ENCODE data around the gene S100A3. TPM values are rescaled to one million over a fixed set of nuclear protein-coding genes. Genes with fewer than 3 reads are reported as not detected.
A peak's percentile ranks its signal among the peaks of the same experiment; 100 is the strongest.

Gene S100A3
- polyA plus RNA-seq, 2 of the 4 experiments (the other 2 are of a cell fraction): 25.0 to 74.0 TPM

GRCh38 chr1:153536012-153536670, 12.9 kb downstream of the S100A3 start (continued):
- TF ChIP-seq HOXB5 (CRISPR knock-in tag; IDR thresholded peaks at IDR 0.05) (peak; percentile 70; the same call in 1 of the 2 replicates), SMC3 (IDR thresholded peaks at IDR 0.05) (no peak), BHLHE40 (IDR thresholded peaks at IDR 0.05; ENCODE audit: low read depth, low read length) (peak; percentile 56)

DNA sequence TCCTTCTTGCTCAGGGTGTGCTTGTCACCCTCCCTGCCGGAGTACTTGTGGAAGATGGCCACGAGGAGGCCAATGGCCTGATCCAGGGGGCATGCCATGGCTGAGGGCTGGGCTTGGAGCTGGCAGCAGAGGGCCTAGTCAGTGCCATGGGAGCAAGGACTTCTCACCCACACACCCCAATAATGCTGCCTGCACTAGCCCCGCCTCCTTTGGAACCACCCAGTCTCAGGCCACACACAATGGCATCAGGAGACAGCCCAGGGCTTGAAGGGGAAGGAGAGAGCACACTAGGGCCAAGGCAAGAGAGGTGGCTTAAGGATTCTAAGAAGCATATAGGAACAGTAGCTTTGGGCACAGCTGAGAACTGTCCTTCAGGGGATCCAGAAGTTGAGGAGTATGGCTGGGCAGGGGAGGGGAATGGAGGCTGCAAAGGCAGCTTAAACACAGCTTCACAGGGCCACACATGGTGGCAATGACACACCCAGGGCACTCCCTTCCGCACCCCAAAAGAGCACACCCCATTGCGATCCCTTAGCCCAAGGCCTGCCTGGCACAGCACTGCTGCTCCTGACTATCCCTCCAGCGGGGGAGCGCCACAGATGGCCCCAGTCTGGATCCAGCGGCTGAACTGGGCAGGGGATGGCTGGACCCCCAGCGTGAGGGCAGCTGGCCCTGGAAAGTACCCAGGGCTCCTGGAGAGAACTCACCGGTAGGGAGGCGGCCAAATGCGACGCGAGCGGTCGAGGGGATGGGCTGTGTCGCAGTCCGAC, 13.6 kb downstream of the S100A3 start, which contains the start of gene S100A6:
Gene S100A6 (minus strand): TSS at position 750 of the 770 bp plus-strand sequence. CDS start 652 bp downstream, at position 98.
- FAIRE-seq: no peak
- Histone ChIP-seq H3K27ac (peak within 1 kb of the TSS; percentile 98 to 100), H3K4me1 (peaks cover 38% of the 10 kb centered on the region), H3K4me3 (peak within 1 kb of the TSS; percentile 68), H3K4me2 (peak within 1 kb of the TSS; percentile 97), H3K9me3 (no peaks in the 10 kb centered on the region)
- ChIA-PET CTCF (interaction anchor here (0.6 to 18.2 kb wide), 16 partner anchors 10 to 361 kb away, joined by 3 to 471 read pairs (median 18); partner anchors contain the start of genes PGLYRP4, S100A1, S100A13 and S100A2), POLR2A (interaction anchor here (0.6 to 7.0 kb wide), 14 partner anchors 11 to 455 kb away, joined by 3 to 114 read pairs (median 8); partner anchors contain the start of genes CHTOP, RPS27, S100A13 and S100A16)
- TF ChIP-seq HOXA7 (CRISPR knock-in tag; IDR thresholded peaks at IDR 0.05): 0 out of 2 replicates have a peak, but pooled peaks have one; percentile 62
- TF ChIP-seq KDM5A (IDR thresholded peaks at IDR 0.05): no peak
- TF ChIP-seq GATA3 (IDR thresholded peaks at IDR 0.05; ENCODE audit: borderline replicate concordance): 0 out of 2 replicates have a peak, but pooled peaks have one; percentile 31
- TF ChIP-seq, protein P1, sequence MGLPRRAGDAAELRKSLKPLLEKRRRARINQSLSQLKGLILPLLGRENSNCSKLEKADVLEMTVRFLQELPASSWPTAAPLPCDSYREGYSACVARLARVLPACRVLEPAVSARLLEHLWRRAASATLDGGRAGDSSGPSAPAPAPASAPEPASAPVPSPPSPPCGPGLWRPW (IDR thresholded peaks at IDR 0.05): no peak
- TF ChIP-seq FOSB (CRISPR knock-in tag; IDR thresholded peaks at IDR 0.05): 0 out of 2 replicates have a peak, but pooled peaks have one; percentile 30
- peak; percentile 71 for TF ChIP-seq HOXB5 (CRISPR knock-in tag; IDR thresholded peaks at IDR 0.05)
- no peak for TF ChIP-seq MYC (IDR thresholded peaks at IDR 0.05; ENCODE audit: borderline replicate concordance, low read length)
- TF ChIP-seq RARB (CRISPR knock-in tag; IDR thresholded peaks at IDR 0.05): no peak; the same call in 1 of the 2 replicates
- TF ChIP-seq, protein P2, sequence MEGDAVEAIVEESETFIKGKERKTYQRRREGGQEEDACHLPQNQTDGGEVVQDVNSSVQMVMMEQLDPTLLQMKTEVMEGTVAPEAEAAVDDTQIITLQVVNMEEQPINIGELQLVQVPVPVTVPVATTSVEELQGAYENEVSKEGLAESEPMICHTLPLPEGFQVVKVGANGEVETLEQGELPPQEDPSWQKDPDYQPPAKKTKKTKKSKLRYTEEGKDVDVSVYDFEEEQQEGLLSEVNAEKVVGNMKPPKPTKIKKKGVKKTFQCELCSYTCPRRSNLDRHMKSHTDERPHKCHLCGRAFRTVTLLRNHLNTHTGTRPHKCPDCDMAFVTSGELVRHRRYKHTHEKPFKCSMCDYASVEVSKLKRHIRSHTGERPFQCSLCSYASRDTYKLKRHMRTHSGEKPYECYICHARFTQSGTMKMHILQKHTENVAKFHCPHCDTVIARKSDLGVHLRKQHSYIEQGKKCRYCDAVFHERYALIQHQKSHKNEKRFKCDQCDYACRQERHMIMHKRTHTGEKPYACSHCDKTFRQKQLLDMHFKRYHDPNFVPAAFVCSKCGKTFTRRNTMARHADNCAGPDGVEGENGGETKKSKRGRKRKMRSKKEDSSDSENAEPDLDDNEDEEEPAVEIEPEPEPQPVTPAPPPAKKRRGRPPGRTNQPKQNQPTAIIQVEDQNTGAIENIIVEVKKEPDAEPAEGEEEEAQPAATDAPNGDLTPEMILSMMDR (IDR thresholded peaks at IDR 0.05): no peak
- peak; percentile 87 to 98; a peak in 4 of 5 replicates for TF ChIP-seq JUN (IDR thresholded peaks at IDR 0.05)
- TF ChIP-seq, protein P3, sequence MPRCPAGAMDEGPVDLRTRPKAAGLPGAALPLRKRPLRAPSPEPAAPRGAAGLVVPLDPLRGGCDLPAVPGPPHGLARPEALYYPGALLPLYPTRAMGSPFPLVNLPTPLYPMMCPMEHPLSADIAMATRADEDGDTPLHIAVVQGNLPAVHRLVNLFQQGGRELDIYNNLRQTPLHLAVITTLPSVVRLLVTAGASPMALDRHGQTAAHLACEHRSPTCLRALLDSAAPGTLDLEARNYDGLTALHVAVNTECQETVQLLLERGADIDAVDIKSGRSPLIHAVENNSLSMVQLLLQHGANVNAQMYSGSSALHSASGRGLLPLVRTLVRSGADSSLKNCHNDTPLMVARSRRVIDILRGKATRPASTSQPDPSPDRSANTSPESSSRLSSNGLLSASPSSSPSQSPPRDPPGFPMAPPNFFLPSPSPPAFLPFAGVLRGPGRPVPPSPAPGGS (IDR thresholded peaks at IDR 0.05): peak; percentile 96; the same call in 2 of the 3 replicates
- no peak for TF ChIP-seq HOXB13 (CRISPR knock-in tag; IDR thresholded peaks at IDR 0.05; ENCODE audit: low read depth)
- TF ChIP-seq PHF8 (IDR thresholded peaks at IDR 0.05; ENCODE audit: borderline replicate concordance, low read depth): peak; percentile 74; the same call in 1 of the 2 replicates
- no peak for TF ChIP-seq TFCP2L1 (CRISPR knock-in tag; IDR thresholded peaks at IDR 0.05)
- no peak for TF ChIP-seq ZNF302 (CRISPR knock-in tag; IDR thresholded peaks at IDR 0.05)
- 0 out of 2 replicates have a peak, but pooled peaks have one; percentile 46 for TF ChIP-seq ATOH8 (CRISPR knock-in tag; IDR thresholded peaks at IDR 0.05; ENCODE audit: low read depth)
- peak; percentile 35; the same call in 1 of the 2 replicates for TF ChIP-seq REST (IDR thresholded peaks at IDR 0.05)
- TF ChIP-seq POLR2A (IDR thresholded peaks at IDR 0.05; ENCODE audit: low read length): peak; percentile 95
- TF ChIP-seq E2F6 (IDR thresholded peaks at IDR 0.05; ENCODE audit: borderline replicate concordance, low read depth): 0 out of 2 replicates have a peak, but pooled peaks have one; percentile 25
- DNase-seq (ENCODE audit: low read depth in 1 of 2, low spot score in 1 of 2): peak; percentile 65 to 74
- ATAC-seq: peak; percentile 37 to 51
- 0% methylated on average over 8 of the region's 18 CpGs for WGBS (ENCODE audit: missing lambda C conversion rate)

All from A549 (cell line).